Measurements from ENCODE around the gene SF3A1.

Gene SF3A1

GRCh38 chr22:30383061-30383460, 26.4 kb upstream of the SF3A1 start:
- no peak for DNase-seq

- DNase-seq: no peak
Measured at GRCh38 chr22:30382340-30382739, 25.6 kb upstream of the SF3A1 start.

DNA sequence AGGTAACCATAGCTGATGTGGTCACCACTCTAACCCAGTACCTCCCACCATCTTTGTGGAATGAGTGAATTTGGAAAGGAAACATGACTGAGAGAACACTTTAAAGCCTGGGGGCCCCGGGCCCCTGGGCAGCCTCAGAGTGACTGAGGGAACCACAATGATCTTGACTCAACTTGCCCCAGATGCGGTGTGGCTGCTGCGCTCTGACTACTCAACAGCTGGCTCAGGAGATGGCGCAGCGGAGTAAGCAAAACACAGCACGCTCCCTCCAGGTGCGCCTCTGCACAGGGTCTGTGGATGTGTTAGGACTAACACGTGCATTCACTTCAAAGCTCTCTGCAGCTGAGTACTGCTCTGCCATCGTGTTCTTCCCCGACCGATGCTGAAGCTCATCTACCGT, 24.6 kb upstream of the SF3A1 start:
- DNase-seq: no peak

- no peak for DNase-seq
Measured at GRCh38 chr22:30380011-30380410, 23.3 kb upstream of the SF3A1 start.

- DNase-seq: no peak
Measured at GRCh38 chr22:30375312-30375849, 18.7 kb upstream of the SF3A1 start.

DNA sequence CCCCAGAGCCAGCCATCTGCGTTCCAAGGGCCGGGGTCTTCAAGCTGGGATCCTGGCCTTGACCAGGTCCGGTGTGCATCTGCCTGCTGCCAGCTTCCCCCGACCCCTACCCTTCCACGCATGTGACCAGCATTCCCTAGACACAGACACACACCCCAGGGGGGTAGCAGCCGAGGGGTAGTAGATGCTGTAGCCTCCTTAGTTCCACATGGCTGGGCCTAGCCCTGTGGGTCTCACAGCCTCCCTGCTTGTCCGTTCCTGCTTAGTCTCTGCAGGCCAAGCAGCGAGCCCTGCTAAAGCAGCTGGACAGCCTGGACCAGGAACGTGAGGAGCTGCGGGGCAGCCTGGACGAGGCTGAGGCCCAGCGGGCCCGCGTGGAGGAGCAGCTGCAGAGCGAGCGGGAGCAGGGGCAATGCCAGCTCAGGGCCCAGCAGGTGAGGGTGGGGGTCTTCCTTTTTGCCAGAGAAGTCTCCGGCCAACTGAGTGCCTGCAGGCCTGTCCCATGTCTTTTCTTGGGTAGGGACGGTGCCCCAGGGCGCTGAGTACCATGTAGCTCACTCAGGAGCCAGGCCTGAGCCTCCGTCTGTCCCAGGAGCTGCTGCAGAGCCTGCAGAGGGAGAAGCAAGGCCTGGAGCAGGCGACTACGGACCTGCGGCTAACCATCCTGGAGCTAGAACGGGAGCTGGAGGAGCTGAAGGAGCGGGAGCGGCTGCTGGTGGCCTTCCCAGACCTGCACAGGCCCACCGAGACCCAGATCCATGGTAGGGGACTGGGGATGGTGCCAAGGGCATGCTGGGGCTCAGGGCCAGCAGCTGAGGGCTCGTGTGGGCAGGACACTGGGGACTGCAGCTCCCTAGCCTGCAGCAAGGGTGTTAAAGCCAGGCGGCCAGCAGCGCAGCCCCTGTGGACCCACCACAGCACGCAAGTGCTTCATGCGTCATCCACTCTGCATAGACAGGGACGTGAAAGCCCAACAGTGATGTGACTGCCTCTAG, 16.9 kb upstream of the SF3A1 start:
- no peak for DNase-seq

DNA sequence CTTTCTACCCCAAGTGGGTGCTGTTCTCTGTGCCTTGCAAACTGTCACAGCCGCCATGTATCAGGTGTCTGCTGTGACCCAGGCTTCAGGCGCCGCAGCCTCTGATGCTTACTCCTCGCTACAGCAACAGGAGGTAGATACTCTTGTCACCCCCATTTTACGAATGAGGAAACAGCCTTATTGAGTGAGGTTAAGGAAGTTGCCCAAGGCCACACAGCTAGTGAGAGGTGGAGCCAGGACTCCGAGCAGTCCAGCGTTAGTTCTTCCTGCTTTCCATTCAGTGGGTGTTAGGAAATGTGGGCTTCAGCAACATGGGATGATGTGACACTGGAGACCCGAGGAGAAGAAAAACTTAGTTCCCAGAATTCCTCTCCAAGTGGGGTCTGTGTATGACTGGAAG, 16.2 kb upstream of the SF3A1 start:
- DNase-seq: no peak

DNA sequence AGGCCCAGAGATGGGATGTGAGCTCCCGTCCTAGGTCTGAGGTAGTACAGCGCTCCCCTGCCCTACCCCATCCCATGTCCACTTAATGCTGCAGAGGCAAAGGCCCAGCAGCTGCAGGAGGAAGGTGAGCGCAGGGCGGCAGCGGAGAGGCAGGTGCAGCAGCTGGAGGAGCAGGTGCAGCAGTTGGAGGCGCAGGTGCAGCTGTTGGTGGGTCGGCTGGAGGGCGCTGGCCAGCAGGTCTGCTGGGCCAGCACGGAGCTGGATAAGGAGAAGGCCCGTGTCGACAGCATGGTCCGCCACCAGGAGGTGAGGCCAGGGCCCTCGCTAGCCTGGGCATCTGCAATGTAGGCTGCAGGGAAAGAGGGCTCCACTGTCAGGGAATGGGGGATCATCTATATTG, 15.3 kb upstream of the SF3A1 start:
- no peak for DNase-seq

GRCh38 chr22:30371321-30371720, 14.6 kb upstream of the SF3A1 start:
- DNase-seq: no peak

- DNase-seq: no peak
Measured at GRCh38 chr22:30370641-30371230, 14.0 kb upstream of the SF3A1 start.

DNA sequence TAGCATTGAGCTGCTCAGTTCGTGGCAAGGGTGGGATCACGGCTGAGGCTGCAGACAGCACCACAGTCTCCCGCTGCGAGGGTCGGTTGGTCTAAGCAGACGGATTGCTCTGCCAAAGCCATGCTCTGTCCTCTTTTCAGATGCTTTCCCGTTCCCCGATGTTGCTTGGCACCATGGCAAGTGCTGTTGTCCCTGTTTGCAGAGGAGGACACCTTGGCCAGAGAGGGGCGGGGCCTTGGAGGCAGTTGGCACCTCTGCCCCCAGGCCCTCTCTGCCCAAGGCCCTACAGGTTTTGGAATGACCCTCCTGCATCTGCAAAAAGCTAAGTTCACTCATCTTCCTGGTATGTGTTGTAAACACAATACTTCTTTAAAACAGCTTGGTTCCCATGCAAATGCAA, 11.7 kb upstream of the SF3A1 start:
- no peak for DNase-seq

DNA sequence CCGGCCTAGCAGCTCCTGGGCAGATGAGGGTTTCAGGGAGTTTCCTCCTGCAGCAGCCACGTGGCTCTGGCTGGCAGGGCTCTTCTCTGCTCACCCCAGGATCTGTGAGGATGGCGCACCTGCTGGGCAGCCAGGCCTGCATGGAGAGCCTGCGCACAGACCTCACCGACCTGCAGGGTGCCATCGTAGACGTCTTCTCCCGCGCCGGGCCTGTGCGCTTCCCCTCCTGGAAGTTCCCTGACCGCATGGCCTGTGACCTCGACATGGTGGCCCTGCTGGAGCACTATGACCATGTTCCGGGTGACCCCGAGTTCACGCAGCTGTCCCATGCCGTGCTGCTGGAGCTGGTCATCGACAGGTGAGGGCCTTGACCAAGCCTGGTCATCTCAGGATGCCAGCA, 9.2 kb upstream of the SF3A1 start:
- no peak for DNase-seq

DNA sequence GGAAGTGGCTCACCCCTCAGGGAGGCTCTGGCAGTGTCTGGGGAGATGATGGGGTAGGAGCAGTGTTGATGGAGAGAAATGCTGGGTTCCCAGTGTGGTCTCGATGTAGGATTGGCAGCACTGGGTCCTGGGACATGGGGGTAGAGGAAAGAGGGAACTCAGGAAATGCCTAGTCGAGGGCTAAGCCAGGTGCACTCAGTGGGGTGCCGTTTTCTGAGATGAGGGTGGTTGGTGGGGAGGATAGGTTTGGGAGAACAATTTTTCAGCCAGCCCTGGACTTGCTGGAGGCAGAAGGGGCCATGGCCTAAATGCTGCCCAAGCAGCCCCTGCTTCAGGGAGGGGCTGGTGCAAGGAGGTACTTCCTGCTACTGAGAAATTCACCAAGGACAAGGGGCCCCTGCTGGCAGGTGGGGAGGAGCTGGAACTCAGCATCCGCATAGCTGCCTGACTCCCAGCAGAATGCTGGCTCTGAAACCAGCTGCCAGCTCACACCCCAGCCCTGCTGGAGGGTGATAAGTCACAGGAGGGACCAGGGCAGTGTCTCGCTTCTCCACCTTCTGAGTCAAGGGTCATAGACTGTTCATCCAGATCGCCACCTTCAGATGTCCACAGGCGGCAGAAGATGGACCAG, 6.1 kb upstream of the SF3A1 start:
- DNase-seq: no peak

DNA sequence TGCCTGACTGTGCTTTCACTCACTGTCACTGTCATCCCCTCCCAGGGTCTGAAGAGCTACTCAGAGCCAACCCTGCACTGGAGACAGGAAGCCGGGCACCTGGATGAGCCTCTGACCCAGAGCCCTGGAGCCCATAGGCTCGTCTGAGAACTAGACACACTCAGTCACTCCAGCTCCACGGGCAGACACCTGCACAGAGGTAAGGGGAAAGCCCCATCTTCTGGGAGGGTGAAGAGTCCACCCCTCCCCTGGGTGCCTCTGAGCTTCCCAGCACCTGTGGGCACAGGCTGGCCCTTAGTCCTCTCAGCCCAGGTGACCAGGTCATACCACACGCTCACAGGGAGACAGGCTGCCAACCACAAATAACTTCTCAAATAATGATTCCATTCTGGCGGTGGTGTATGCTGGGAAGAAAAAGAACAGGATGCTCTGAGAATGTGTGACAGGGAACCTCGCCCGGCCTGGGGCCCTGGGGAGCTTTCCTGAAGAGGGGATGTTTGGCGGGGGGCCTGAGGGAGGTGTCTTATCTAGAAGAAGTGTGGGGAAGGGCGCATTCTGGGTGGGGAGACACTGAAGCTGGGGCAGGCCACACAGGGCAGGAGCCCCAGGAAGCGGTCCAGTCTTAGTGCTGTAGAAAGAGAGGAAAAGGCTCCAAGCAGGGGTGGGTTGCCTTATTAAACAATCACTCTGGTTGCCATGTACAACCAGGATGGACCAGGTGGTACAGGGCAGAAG, 5.4 kb upstream of the SF3A1 start:
- no peak for DNase-seq

- DNase-seq: no peak
Measured at GRCh38 chr22:30358541-30358940, 1.8 kb upstream of the SF3A1 start.

DNA sequence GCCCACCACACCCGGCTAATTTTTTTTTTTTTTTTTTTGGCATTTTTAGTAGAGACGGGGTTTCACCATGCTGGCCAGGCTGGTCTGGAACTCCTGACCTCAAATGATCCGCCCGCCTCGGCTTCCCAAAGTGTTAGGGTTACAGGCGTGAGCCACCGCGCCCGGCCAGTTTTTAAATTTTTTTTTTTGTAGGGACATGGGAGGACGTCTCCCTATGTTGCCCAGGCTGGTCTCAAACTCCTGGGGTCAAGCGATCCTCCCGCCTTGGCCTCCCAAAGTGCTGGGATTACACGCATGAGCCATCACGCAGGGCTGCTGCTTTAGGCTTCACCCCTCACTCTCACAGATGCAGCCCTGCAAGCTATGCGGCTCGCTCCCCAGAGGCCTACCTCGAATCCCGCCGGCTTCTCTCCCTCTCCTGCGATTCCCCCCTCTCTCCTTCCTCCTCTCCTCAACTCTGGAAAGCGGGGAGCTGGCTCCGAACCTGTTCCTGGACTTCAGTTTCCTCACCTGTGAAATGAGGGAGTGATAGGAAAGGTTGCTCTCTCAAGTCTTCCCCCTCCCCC, 1.0 kb upstream of the SF3A1 start:
- DNase-seq: no peak

DNA sequence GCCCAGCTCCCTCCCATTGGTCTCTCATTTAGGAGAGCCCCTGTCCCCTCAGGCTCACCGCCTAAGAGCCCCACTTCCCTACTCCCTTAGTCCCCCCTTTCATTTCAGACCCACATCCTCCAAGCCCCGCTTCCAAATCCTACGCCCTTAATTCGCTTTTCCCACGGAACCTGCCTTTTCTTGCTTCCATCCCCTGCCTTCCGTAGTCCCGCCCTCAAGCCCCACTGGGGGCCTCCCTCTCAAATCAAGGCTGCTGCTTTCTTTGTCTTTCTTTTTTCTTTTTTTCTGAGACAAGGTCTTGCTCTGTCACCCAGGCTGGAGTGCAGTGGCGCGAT, 509 bp upstream of the SF3A1 start:
- no peak for DNase-seq

GRCh38 chr22:30354644-30355043, 2.0 kb downstream of the SF3A1 start:
- no peak for DNase-seq

- no peak for DNase-seq
Measured at GRCh38 chr22:30351226-30351625, 5.5 kb downstream of the SF3A1 start.

- no peak for DNase-seq
Measured at GRCh38 chr22:30348809-30349208, 7.9 kb downstream of the SF3A1 start.

DNA sequence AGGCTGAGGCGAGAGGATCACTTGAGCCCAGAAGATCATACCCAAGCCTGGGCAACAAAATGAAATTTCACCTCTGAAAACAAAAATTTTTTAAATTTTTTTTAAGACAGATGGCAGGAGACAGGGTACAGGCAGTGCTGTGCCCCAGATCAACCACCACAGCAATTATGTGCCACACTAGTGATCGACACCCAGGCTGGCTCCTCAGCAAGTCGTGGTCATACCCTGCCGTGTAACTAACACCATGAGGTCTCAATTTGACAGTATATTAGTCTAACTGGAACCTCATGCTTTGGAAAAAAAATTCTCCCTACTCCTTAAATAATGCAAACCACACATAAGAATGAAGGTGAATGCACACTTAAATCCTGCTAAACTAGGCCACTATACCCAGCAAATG, 8.3 kb downstream of the SF3A1 start:
- no peak for DNase-seq

- no peak for DNase-seq
Measured at GRCh38 chr22:30347255-30347892, 9.3 kb downstream of the SF3A1 start.

Measured in amniotic stem cell (primary cell).